NCI-H2107 treated with DMSO at 0.1 percent for 48 hours (cell line): ENCODE data around the gene PLA2G2C.
A peak's percentile ranks its signal among the peaks of the same experiment; 100 is the strongest.

Experiments used
- DNase-seq: peaks from one replicate; lab custom pipeline; 2025; ENCODE audit not compliant: unreplicated experiment; lab: John Stamatoyannopoulos, UW

PLA2G2C gene

DNA sequence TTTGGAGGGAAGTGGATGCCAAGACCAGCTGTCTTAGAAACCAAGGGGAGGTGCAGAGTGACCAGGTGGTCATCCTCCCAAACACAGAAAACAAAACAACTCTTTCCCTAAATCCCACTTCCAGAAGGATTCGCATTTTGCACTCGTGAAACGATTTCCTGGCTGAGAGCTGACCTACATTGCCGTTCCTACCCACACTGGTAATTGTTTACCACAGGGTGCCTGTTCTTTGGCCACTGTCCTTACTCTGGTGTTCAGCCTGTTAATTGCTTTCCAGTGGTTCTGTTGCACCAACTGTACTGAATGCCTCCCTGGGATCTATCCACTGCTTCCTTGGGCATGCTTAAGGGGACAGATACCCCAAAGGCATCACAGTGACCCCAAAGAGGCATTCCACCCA, 23.2 kb upstream of the PLA2G2C start:
- no peak for DNase-seq

DNA sequence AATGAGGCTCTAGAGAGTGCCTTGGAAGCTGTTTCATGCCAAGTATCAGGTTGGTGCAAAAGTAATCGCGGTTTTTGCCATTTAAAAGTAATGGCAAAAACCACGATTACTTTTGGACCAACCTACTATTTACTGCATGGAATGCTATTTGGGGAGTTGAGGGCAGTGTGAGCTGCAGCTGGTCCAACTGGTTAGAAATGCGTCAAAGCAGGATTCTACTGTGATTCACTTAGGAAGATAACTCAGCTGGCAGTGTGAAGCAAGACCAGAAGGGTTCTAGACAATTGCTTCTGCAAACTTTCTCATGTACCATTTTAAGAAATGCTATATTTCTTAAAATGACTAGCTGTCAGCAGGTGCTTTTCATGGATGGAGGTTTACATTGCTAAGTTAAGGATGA, 21.2 kb upstream of the PLA2G2C start:
- no peak for DNase-seq

- DNase-seq, result no peak
These were observed 15.8 kb upstream of the PLA2G2C start for GRCh38 chr1:20202166-20202565.

GRCh38 chr1:20200966-20201365, 14.6 kb upstream of the PLA2G2C start:
- DNase-seq, result no peak

DNA sequence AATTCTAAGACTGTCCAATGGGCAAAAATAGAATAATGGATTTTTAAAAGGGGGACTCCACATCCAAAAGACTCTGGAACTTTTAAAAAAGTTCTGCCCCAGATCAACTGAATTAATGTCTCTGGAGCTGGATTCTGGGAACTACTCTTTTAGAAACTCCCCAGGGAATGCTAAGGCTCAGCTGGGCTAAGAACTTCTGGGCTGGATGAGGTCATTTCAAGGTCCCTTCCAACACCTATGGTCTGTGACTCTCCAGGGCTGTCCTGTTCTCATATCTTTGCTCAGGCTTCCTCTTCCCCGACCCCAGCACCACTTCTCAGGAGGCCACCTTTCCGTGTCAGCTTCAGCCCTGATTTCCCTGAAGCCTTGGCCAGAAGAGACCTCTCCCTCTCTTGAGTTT, 13.5 kb upstream of the PLA2G2C start:
- no peak for DNase-seq

DNA sequence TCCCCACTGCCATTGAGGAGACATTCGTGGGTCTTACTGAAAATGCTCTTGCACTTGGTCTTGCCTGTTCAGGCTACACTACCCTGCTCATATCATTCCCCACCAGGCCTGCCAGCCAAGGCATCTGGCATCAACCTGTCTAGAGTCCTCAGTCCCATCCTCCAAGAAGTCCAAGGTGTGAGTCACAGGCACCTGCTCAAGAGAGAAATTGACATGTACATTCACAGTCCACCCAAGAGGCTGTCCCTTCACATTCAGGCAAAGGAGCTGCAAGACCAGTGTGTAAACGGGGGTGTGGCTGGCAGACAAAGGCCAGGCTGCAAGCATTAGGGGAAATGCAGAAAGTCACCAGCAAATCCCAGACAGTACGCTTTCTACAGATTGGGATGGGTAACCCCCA, 13.1 kb upstream of the PLA2G2C start:
- no peak for DNase-seq

- no peak for DNase-seq
These were observed 12.6 kb upstream of the PLA2G2C start for GRCh38 chr1:20198918-20199317.

- no peak for DNase-seq
These were observed 12.0 kb upstream of the PLA2G2C start for GRCh38 chr1:20198296-20198695.

DNA sequence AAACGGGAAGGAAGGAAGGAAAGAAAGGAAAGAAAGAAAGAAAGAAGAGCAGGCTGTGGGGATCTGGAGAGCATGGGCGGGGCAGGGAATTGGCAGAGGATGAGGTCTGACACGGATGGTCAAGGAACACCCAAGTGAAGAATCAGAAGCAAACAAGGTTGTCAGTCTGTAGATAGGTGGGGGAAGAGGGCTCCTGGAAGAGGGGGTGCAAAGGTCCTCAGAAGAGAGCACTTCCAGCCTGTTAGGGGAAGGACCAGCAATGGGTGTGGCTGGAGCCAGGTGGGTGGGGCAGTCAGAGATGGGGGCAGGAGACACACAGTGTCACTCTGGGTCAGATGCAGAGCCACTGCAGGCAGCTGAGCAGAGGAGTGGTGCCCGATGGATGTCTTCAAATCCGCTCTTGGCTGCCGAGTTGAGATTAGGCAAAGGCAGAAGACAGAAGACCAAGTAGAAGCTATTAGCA, 11.0 kb upstream of the PLA2G2C start:
- no peak for DNase-seq

DNA sequence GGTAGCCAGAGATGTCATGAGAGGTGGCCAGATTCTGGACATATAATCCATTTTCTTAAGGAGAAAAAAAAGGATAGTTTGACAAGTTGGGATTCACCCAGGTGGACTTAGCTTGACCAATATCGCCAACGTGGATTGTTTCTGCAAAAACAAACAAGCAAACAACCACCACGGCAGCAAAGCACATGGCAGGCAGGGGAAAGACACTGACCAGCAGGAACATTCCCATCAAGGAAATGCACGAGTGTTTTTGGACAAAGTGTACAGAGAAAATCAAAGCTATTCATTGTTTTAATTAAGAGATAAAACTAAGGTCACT, 9.1 kb upstream of the PLA2G2C start:
- no peak for DNase-seq

GRCh38 chr1:20194757-20195461, 8.6 kb upstream of the PLA2G2C start:
- peak; percentile 12 for DNase-seq

GRCh38 chr1:20194224-20194623, 7.9 kb upstream of the PLA2G2C start:
- no peak for DNase-seq

DNA sequence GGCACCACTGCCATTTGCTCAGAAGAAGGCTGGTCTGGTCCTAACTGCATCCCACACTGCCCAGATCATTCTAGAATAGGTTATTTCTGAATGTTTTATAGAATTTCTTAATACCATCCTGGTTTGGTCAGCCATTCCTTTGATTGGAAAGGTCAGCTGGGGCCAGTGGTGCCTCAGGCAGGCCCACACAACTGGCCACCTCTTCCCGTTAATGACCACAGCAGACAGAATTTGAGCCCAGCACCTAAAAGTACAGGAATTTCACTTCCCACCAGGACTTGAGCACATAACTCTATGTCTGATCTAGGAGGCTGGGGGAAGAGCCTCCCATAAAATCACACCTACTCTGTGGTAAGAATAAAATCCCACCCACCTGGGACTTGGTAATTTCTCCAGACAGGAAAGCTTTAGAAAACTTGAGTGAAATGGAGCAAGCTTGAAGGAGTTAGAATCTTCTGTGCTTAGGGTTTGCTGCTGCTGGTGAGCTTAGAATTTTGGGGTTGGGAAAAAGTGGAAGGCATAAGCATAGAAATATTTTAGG, 6.6 kb upstream of the PLA2G2C start:
- no peak for DNase-seq

GRCh38 chr1:20192364-20192763, 6.0 kb upstream of the PLA2G2C start:
- DNase-seq, result no peak

GRCh38 chr1:20191266-20191825, 5.0 kb upstream of the PLA2G2C start:
- no peak for DNase-seq

DNA sequence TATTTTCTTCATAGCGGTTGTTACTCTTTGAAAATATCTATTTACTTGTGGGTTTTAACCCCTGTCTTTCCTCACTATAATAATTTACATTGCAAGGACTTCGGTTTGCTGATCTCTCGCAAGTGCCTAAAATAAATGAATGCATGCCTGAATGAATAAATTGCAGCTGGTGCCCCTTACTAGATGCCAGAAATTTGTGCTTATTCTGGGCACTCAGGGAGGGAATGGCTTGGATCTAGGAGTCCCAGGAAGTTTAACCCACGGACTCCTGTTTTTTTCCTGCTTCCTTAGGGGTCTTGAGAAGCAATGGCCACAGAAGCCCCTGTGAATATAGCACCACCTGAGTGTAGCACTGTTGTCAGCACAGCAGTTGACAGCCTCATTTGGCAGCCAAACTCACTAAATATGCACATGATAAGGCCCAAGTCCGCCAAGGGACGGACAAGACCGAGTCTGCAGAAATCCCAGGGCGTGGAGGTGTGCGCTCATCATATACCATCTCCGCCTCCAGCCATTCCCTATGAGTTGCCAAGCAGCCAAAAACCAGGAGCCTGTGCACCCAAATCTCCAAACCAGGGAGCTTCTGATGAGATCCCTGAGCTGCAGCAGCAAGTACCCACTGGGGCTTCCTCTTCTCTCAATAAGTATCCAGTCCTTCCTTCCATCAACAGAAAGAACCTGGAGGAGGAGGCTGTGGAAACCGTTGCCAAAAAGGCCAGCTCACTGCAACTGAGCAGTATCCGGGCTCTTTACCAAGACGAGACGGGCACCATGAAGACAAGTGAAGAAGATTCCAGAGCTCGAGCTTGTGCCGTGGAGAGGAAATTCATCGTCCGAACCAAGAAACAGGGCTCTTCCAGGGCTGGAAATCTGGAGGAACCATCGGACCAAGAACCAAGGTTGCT, 4.2 kb upstream of the PLA2G2C start:
- DNase-seq, result no peak

- no peak for DNase-seq
These were observed 3.3 kb upstream of the PLA2G2C start for GRCh38 chr1:20189664-20190063.

DNA sequence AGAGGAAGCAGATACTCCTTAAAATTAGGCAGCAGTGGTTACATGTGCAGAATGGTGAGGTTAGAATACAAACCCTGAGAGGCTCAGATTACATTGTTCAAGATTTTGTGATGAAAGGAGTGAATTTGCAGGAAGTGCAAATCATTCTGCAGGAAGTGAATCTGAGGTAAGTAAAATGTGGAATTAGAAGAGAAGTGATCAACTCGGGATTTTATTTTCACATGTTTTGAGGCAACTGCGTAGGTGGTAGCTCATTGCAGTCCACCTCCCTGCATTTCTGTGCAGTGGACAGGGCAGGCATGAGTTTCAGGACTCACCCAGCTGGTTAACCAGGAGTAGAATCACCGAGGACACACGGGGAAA, 2.1 kb upstream of the PLA2G2C start:
- no peak for DNase-seq

GRCh38 chr1:20187813-20188454, 1.6 kb upstream of the PLA2G2C start:
- no peak for DNase-seq

DNA sequence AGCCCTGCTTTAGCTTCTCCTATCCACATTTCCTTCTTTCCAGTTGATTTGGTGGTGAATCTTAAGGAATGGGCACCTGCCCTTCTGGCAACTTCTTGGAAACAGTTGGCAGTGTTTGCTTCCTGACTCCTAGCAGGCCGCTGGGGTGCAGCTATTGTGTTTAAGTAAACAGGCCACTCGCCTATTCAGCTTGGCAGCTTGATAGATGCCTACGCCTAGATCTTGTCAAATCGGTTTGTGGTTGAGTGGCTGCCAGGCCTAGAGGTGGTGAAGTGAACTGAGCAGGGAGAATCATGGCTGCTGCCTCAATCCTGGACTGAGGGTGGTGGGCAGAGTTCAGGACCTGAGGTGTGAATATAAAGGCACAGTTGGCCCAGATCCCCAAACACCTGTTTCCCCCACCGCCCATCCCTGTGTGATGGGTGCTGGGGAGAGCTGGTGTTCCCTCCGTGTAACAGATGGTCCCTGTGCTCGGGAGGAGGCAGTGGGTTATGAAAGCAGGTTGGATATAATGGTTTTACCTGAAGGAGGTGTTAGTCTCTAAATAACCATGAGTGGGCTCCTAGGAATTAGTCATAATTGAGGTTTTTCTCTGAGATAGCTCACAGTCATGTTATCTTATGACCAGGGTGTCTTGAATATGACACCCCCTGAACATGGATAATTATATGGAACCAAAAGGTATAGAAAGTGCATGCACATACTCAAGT, 940 bp upstream of the PLA2G2C start:
- DNase-seq, result peak; percentile 15
